AG10803 (cell line): ENCODE measurements around the gene FGFR3.
A peak's percentile ranks its signal among the peaks of the same experiment; 100 is the strongest.

Source experiments
- DNase-seq: peaks from one replicate; pipeline ENCODE4 v3.0.0; 2010; ENCODE audit warnings: low read depth
- H3K4me3 ChIP-seq: 2 replicates; pipeline ENCODE4 v1.5.1; 2011; ENCODE audit warnings: mild to moderate bottlenecking, low read length, control low read depth
- TF ChIP-seq, protein P1 (sequence below): conservative IDR thresholded peaks from 2 replicates; pipeline ENCODE4 v1.5.1; 2011; ENCODE audit warnings: mild to moderate bottlenecking, low read length, control low read depth, inconsistent platforms

Gene FGFR3

DNA sequence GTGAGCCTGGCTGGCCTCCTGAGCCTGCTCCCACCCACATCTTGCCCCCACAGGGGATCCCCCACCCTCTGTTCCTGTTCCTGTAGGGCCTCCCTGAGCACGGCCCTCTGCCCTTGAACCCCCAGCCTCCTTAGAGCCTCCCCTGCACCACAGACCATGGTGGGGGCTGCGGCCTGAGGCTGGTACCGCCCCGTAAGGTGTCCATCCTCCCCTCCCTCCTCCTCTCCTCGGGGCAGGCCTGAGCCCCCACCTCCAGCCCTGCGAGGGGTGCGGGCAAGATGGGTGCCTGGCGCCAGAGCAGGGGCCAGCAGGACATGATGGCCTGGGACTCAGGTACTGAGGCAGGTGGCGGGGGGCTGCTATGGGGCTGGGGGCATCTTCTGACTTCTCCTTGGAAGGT, 28.4 kb upstream of the FGFR3 start:
- DNase-seq: no peak
- no peak overlapping the region for H3K4me3 ChIP-seq
- TF ChIP-seq, protein P1, sequence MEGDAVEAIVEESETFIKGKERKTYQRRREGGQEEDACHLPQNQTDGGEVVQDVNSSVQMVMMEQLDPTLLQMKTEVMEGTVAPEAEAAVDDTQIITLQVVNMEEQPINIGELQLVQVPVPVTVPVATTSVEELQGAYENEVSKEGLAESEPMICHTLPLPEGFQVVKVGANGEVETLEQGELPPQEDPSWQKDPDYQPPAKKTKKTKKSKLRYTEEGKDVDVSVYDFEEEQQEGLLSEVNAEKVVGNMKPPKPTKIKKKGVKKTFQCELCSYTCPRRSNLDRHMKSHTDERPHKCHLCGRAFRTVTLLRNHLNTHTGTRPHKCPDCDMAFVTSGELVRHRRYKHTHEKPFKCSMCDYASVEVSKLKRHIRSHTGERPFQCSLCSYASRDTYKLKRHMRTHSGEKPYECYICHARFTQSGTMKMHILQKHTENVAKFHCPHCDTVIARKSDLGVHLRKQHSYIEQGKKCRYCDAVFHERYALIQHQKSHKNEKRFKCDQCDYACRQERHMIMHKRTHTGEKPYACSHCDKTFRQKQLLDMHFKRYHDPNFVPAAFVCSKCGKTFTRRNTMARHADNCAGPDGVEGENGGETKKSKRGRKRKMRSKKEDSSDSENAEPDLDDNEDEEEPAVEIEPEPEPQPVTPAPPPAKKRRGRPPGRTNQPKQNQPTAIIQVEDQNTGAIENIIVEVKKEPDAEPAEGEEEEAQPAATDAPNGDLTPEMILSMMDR: no peak

DNA sequence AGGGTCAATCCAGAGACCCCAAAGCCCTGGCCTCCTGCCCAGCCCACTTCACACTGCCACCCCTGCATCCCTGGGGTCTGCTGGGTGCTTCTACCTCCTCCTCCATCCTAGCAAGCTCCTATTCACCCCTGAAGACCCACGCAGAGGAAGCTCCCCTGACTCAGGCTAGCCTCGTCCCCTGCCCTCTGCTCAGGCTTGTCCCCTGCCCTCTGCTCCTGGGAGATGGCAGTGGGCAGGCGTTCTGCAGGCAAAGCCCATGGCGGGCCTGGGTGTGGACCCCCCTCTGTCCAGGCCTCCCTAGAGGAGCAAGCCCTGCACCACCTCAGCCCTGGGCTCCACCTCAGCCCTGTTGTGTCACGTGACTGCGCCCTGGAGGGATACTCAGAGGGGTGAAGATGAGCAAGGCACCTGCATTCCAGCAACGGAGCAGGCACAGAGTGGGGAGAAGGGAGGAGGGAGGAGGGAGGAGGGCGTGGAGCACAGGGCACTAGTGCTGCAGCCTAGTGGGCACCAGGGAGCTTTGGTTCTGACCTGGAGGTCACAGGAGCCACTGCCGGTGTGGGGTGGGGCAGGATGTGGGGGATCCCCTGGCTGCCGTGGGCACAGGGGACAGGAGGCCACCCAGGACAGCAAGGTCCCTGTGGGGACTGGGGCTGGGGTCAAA, 27.6 kb upstream of the FGFR3 start:
- H3K4me3 ChIP-seq: no peak overlapping the region
- TF ChIP-seq, protein P1: no peak
- DNase-seq: no peak

GRCh38 chr4:1766106-1767060, 26.7 kb upstream of the FGFR3 start:
- DNase-seq: no peak
- TF ChIP-seq, protein P1: no peak
- no peak overlapping the region for H3K4me3 ChIP-seq

DNA sequence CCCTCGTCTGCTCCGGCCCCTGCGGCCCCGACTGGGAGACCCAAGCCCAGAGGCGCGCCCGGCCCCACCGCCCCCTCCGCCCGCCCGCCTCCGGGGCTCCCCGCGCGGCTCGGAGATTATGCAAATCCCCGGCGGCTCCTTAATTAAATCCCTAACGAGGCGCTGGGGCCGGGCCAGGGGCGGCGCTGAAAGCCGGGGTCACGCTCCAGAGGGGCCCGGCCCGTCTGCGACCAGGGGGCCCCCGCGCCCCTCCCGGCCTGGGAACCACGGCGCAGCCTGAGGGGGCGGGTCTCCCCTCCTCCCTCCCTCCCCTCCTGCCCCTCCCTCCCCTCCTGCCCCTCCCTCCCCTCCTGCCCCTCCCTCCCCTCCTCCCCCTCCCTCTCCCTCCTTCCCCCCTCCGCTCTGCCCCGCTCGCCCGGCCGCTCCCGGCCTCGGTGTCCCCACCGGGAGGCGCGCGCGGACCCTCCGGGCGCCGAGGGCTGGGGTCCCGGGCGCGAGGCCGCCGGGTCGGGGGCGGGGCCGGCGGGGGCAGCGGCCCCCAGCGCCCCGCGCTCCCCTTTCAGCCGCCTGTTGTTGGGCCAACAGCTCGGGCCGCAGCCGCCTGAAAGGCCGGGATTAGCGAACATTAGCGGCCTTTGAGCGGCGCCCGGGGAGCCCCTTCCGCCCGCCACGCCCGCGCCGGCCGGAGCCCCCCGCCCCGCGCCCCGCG, 25.9 kb upstream of the FGFR3 start:
- TF ChIP-seq, protein P1: no peak
- peak overlapping the region; percentile 41 for H3K4me3 ChIP-seq
- peak; percentile 18 for DNase-seq

DNA sequence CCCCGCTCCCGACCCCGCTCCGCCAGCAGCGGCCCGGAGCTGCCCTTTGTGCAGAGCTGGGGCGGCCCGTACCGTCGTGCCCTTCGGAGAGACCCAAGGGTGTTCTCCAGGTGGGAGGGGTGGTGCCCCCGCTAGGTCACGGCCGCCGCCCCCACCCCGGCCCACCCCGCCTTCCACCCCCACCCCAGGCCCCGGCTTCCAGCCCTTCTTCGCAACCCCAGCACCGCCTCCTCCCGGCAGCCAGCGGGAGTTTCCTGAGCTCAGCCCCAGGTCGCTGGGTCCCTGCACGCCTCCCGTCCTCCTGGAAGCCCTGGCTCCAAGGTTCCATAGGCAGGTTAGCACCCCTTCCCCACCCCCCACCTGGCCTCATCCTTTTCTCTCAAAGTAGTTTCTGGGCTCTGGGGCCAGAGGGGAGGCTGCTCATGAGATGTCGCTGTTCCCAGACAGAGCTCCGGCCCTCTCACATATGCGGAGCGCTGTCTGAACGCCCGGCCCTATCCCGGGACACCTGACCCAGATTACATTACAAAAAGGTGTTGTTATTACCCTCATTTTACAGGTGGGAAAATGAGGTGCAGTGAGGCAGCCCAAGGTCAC, 25.2 kb upstream of the FGFR3 start:
- peak overlapping the region; percentile 41 for H3K4me3 ChIP-seq

GRCh38 chr4:1768367-1769034, 24.6 kb upstream of the FGFR3 start:
- DNase-seq: no peak
- H3K4me3 ChIP-seq: no peak overlapping the region; the same call in 1 of the 2 replicates
- TF ChIP-seq, protein P1: no peak

More for the DNA sequence above, 25.2 kb upstream of the FGFR3 start:
- DNase-seq: peak; percentile 31
- TF ChIP-seq, protein P1: peak; percentile 39
